Fibroblast of mammary gland (primary cell): Measurements from ENCODE around the gene SMDT1.

Experiments used
- DNase-seq: peaks from one replicate; pipeline ENCODE4 v3.0.0-alpha.2; 2010; ENCODE audit warnings: low read depth
- H3K4me3 ChIP-seq: 2 replicates; pipeline ENCODE4 v1.5.1; 2011; ENCODE audit warnings: low read depth, mild to moderate bottlenecking, low read length, moderate library complexity; ENCODE audit not compliant: control insufficient read depth
- TF ChIP-seq, protein P1 (sequence below): conservative IDR thresholded peaks from 2 replicates; pipeline ENCODE4 v1.5.1; 2011; ENCODE audit warnings: low read depth, low read length, inconsistent platforms; ENCODE audit not compliant: control insufficient read depth, insufficient read depth

Gene SMDT1

DNA sequence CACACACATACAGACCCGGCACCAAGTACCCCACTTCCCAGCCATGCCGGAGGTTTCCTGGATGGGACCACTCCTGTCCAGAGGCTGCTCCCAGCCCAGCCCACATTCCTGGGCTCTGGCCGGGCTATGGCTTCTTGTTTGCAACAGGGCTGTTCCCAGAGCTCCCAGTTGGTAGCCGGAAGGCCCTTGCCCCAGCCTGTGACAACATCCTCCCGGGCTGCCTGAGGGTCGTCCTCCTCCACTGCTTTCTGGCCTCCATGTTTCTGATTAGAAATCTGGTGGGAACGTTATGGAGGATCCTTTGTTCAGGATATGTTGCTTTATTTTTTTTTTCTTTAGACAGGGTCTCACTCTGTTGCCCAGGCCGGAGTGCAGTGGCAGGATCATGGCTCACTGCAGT lies 52.1 kb downstream of the SMDT1 start:
- no peak overlapping the region for H3K4me3 ChIP-seq
- TF ChIP-seq, protein P1, sequence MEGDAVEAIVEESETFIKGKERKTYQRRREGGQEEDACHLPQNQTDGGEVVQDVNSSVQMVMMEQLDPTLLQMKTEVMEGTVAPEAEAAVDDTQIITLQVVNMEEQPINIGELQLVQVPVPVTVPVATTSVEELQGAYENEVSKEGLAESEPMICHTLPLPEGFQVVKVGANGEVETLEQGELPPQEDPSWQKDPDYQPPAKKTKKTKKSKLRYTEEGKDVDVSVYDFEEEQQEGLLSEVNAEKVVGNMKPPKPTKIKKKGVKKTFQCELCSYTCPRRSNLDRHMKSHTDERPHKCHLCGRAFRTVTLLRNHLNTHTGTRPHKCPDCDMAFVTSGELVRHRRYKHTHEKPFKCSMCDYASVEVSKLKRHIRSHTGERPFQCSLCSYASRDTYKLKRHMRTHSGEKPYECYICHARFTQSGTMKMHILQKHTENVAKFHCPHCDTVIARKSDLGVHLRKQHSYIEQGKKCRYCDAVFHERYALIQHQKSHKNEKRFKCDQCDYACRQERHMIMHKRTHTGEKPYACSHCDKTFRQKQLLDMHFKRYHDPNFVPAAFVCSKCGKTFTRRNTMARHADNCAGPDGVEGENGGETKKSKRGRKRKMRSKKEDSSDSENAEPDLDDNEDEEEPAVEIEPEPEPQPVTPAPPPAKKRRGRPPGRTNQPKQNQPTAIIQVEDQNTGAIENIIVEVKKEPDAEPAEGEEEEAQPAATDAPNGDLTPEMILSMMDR = no peak
- no peak for DNase-seq

DNA sequence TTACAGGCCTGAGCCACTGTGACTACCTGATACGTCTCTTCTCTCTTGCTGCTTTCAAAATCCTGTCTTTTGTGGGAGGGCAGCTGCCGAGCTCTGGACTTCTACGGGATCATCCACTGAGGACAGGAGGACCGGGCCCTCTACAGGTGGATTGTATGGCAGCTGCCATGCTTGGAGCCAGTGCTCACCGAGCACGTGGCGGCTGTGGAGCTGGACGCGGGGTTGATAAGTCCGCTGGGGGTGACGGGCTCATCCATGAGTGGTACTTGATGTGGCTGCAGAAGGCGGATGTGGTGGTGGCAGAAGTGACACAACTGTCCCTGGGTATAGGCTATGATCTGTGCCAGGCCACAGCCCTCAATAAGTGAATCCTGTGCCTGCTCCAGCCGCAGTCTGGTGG lies 53.0 kb downstream of the SMDT1 start:
- H3K4me3 ChIP-seq = no peak overlapping the region
- no peak for DNase-seq
- TF ChIP-seq, protein P1 = no peak
